ENCODE data around the gene DNAJC13.
"Not testable (repeated sequence)": the region's sequence is repeated elsewhere in the genome, so short reads cannot be mapped to it uniquely, and the experiment has no call there.

The DNAJC13 gene

GRCh38 chr3:132380920-132381319, 36.4 kb upstream of the DNAJC13 start:
- in situ Hi-C loops (cut with HindIII; ENCODE audit: low sequenced_read_pairs) = no loop called here
- H3K4me3 ChIP-seq (ENCODE audit: low read depth, low read length) = no peak overlapping the region
- no peak for TF ChIP-seq CTCF (IDR thresholded peaks at IDR 0.05; ENCODE audit: low read depth, low read length, missing control alignments)
- DNase-seq (ENCODE audit: low read depth) = no peak

GRCh38 chr3:132381348-132381944, 35.9 kb upstream of the DNAJC13 start:
- DNase-seq (ENCODE audit: low read depth) = no peak
- H3K4me3 ChIP-seq (ENCODE audit: low read depth, low read length) = no peak overlapping the region
- in situ Hi-C loops (cut with HindIII; ENCODE audit: low sequenced_read_pairs) = no loop called here
- TF ChIP-seq CTCF (IDR thresholded peaks at IDR 0.05; ENCODE audit: low read depth, low read length, missing control alignments) = no peak

- no peak for DNase-seq (ENCODE audit: low read depth)
- no peak overlapping the region for H3K4me3 ChIP-seq (ENCODE audit: low read depth, low read length)
- in situ Hi-C loops (cut with HindIII; ENCODE audit: low sequenced_read_pairs) = no loop called here
- TF ChIP-seq CTCF (IDR thresholded peaks at IDR 0.05; ENCODE audit: low read depth, low read length, missing control alignments) = no peak
Observed at GRCh38 chr3:132382267-132382666, 35.0 kb upstream of the DNAJC13 start.

- TF ChIP-seq CTCF (IDR thresholded peaks at IDR 0.05; ENCODE audit: low read depth, low read length, missing control alignments) = no peak
- in situ Hi-C loops (cut with HindIII; ENCODE audit: low sequenced_read_pairs) = no loop called here
- H3K4me3 ChIP-seq (ENCODE audit: low read depth, low read length) = no peak overlapping the region
- no peak for DNase-seq (ENCODE audit: low read depth)
Observed at GRCh38 chr3:132382688-132383194, 34.6 kb upstream of the DNAJC13 start.

GRCh38 chr3:132386259-132386658, 31.0 kb upstream of the DNAJC13 start:
- H3K4me3 ChIP-seq (ENCODE audit: low read depth, low read length) = no peak overlapping the region
- DNase-seq (ENCODE audit: low read depth) = no peak
- in situ Hi-C loops (cut with HindIII; ENCODE audit: low sequenced_read_pairs) = no loop called here
- TF ChIP-seq CTCF (IDR thresholded peaks at IDR 0.05; ENCODE audit: low read depth, low read length, missing control alignments) = no peak

- H3K4me3 ChIP-seq (ENCODE audit: low read depth, low read length); in situ Hi-C loops (cut with HindIII; ENCODE audit: low sequenced_read_pairs); DNase-seq (ENCODE audit: low read depth): not testable (repeated sequence)
Observed at GRCh38 chr3:132392675-132393074, 24.6 kb upstream of the DNAJC13 start.

GRCh38 chr3:132394320-132394719, 23.0 kb upstream of the DNAJC13 start:
- in situ Hi-C loops (cut with HindIII; ENCODE audit: low sequenced_read_pairs) = no loop called here
- no peak overlapping the region for H3K4me3 ChIP-seq (ENCODE audit: low read depth, low read length)
- no peak for DNase-seq (ENCODE audit: low read depth)
- TF ChIP-seq CTCF (IDR thresholded peaks at IDR 0.05; ENCODE audit: low read depth, low read length, missing control alignments) = no peak

Measured in astrocyte of the cerebellum (primary cell).